Measurements from ENCODE around the gene SLPI. TPM values are rescaled to one million over a fixed set of nuclear protein-coding genes. Genes with fewer than 3 reads are reported as not detected.

SLPI gene
- total RNA-seq, 6 experiments from 2014 or later, result 0.33 to 0.66 TPM; not detected in 4

GRCh38 chr20:45248609-45249008 is 5.8 kb downstream of the SLPI start:
- no peak for TF ChIP-seq CTCF (IDR thresholded peaks at IDR 0.05)
- no peaks in the 10 kb centered on the region for H3K36me3 Mint-ChIP-seq (ENCODE audit: low read depth)
- H3K27me3 Mint-ChIP-seq (ENCODE audit: insufficient read depth), result peaks cover 12% of the 10 kb centered on the region
- no peaks in the 10 kb centered on the region for H3K4me1 Mint-ChIP-seq (ENCODE audit: low read depth)
- no peaks in the 10 kb centered on the region for H3K9me3 Mint-ChIP-seq
- H3K27ac Mint-ChIP-seq, result no peak overlapping the region
- H3K4me3 Mint-ChIP-seq, result no peak overlapping the region
- no peak for DNase-seq

GRCh38 chr20:45247865-45248264 is 6.5 kb downstream of the SLPI start:
- H3K4me3 Mint-ChIP-seq, result no peak overlapping the region
- H3K9me3 Mint-ChIP-seq, result no peaks in the 10 kb centered on the region
- TF ChIP-seq CTCF (IDR thresholded peaks at IDR 0.05), result no peak
- no peak for DNase-seq
- peaks cover 12% of the 10 kb centered on the region for H3K27me3 Mint-ChIP-seq (ENCODE audit: insufficient read depth)
- H3K27ac Mint-ChIP-seq, result no peak overlapping the region
- no peaks in the 10 kb centered on the region for H3K36me3 Mint-ChIP-seq (ENCODE audit: low read depth)
- H3K4me1 Mint-ChIP-seq (ENCODE audit: low read depth), result no peaks in the 10 kb centered on the region

- H3K4me3 Mint-ChIP-seq, result no peak overlapping the region
- H3K4me1 Mint-ChIP-seq (ENCODE audit: low read depth), result no peaks in the 10 kb centered on the region
- no peak overlapping the region for H3K27ac Mint-ChIP-seq
- DNase-seq, result no peak
- no peaks in the 10 kb centered on the region for H3K36me3 Mint-ChIP-seq (ENCODE audit: low read depth)
- H3K9me3 Mint-ChIP-seq, result no peaks in the 10 kb centered on the region
- peaks cover 5% of the 10 kb centered on the region for H3K27me3 Mint-ChIP-seq (ENCODE audit: insufficient read depth)
- TF ChIP-seq CTCF (IDR thresholded peaks at IDR 0.05), result no peak
Measured at GRCh38 chr20:45246109-45246508, 8.3 kb downstream of the SLPI start.

GRCh38 chr20:45238139-45238538 is 16.2 kb downstream of the SLPI start:
- Mint-ChIP-seq H3K9me3 (peaks cover 7% of the 10 kb centered on the region; the same call in 1 of the 2 replicates), H3K27me3 (ENCODE audit: insufficient read depth) (peaks cover 8% of the 10 kb centered on the region), H3K4me1 (ENCODE audit: low read depth) (no peaks in the 10 kb centered on the region), H3K4me3 (no peak overlapping the region), H3K36me3 (ENCODE audit: low read depth) (no peaks in the 10 kb centered on the region), H3K27ac (no peak overlapping the region)
- no peak for DNase-seq
- no peak for TF ChIP-seq CTCF (IDR thresholded peaks at IDR 0.05)

- Mint-ChIP-seq H3K27ac (no peak overlapping the region), H3K36me3 (ENCODE audit: low read depth) (no peaks in the 10 kb centered on the region), H3K9me3 (peaks cover 7% of the 10 kb centered on the region; the same call in 1 of the 2 replicates), H3K27me3 (ENCODE audit: insufficient read depth) (peaks cover 9% of the 10 kb centered on the region), H3K4me1 (ENCODE audit: low read depth) (no peaks in the 10 kb centered on the region), H3K4me3 (no peak overlapping the region)
- no peak for DNase-seq
- TF ChIP-seq CTCF (IDR thresholded peaks at IDR 0.05), result peak; percentile 68
Measured at GRCh38 chr20:45235995-45236394, 18.4 kb downstream of the SLPI start.

- no peak overlapping the region for H3K4me3 Mint-ChIP-seq
- TF ChIP-seq CTCF (IDR thresholded peaks at IDR 0.05), result no peak
- peaks cover 6% of the 10 kb centered on the region for H3K4me1 Mint-ChIP-seq (ENCODE audit: low read depth)
- H3K27ac Mint-ChIP-seq, result no peak overlapping the region
- no peaks in the 10 kb centered on the region for H3K36me3 Mint-ChIP-seq (ENCODE audit: low read depth)
- peaks cover 7% of the 10 kb centered on the region; the same call in 1 of the 2 replicates for H3K9me3 Mint-ChIP-seq
- peaks cover 10% of the 10 kb centered on the region for H3K27me3 Mint-ChIP-seq (ENCODE audit: insufficient read depth)
- no peak for DNase-seq
Measured at GRCh38 chr20:45230631-45231030, 23.7 kb downstream of the SLPI start.

Measured in HFFc6 (cell line).